SK-N-SH (cell line): Measurements from ENCODE around the gene NEUROD1. TPM values are rescaled to one million over a fixed set of nuclear protein-coding genes. Genes with fewer than 3 reads are reported as not detected.

Experiments used
- FOSL2 ChIP-seq: IDR thresholded peaks from 2 replicates; pipeline ENCODE4 v1.4.0; 2012; ENCODE audit warnings: low read depth, mild to moderate bottlenecking, moderate library complexity, borderline replicate concordance
- POLR2AphosphoS5 ChIP-seq: IDR thresholded peaks from 2 replicates; pipeline ENCODE4 v1.6.1; 2012; ENCODE audit warnings: low read depth, low read length
- polyA plus RNA-seq, 3 experiments: library from polyadenylated mRNA; depleted of rRNA; stranded (reverse); fragments of >200 nt; gene quantifications; 2 replicates each; pipeline ENCODE4 v1.2.3, GENCODE V29; 2012

Gene NEUROD1
- polyA plus RNA-seq, 1 of the 3 experiments (the other 2 are of a cell fraction), result 0.02 TPM

DNA sequence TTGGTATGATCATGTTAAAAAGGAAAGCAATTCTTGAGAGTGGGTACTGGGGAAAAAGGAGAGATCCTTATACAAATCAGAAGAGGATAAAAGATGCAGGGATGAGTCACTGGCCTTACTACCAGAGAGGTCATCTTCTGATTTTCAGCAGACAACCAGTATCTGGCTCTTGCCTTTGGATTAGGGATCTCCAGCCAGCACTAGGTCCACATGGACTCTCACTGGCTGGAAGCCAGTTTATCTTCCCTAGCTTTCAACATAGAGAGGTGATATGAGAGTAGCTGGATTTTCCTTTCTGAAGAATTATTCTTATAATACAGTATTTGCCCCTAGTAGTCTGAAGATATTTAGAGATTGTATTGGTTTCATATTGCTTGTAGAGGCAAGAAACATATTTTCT lies 53.6 kb downstream of the NEUROD1 start (continued):
- TF ChIP-seq FOSL2 (no peak), POLR2AphosphoS5 (no peak)

Other genes starting within 250 kb of the NEUROD1 start
- gene ITGA4, start 223.1 kb downstream of the NEUROD1 start, polyA plus RNA-seq (2012; rRNA removed), result 10.5 and 12.5 TPM in 2 replicates
- 0.05 and 0.07 TPM in 2 replicates for gene CERKL, start 23.4 kb downstream of the NEUROD1 start, polyA plus RNA-seq (2012; rRNA removed)
- gene ITPRID2, start 211.2 kb upstream of the NEUROD1 start, polyA plus RNA-seq (2012; rRNA removed), result 41.9 and 53.1 TPM in 2 replicates